Thymus (tissue), 14 donors: ENCODE results near the gene ZNF747. TPM values are rescaled to one million over a fixed set of nuclear protein-coding genes. Genes with fewer than 3 reads are reported as not detected.

Experiments used
- DNase-seq, 9 donors: peaks; one replicate each; pipeline ENCODE4 v3.0.0-alpha.2; 2013; ENCODE audit warnings: low spot score in 9 of 9, low read depth in 6 of 9, missing footprints in 1 of 9
- H3K27ac ChIP-seq, 2 donors: one replicate each; pipeline ENCODE4 v1.5.1; 2013; ENCODE audit warnings: control low read depth in 1 of 2, low read depth in 1 of 2, low read length in 1 of 2, mild to moderate bottlenecking in 1 of 2, moderate library complexity in 1 of 2
- H3K27me3 ChIP-seq, 2 donors: one replicate each; pipeline ENCODE4 v1.5.1; 2013; ENCODE audit warnings: low read length in 1 of 2; ENCODE audit not compliant: control insufficient read depth in 2 of 2, insufficient read depth in 1 of 2
- H3K36me3 ChIP-seq, 2 donors: one replicate each; pipeline ENCODE4 v1.5.1; 2013; ENCODE audit warnings: low read length in 1 of 2, mild to moderate bottlenecking in 1 of 2, moderate library complexity in 1 of 2; ENCODE audit not compliant: control insufficient read depth in 2 of 2, insufficient read depth in 2 of 2
- H3K4me1 ChIP-seq, 2 donors: one replicate each; pipeline ENCODE4 v1.5.1; 2013; ENCODE audit warnings: low read length in 2 of 2; ENCODE audit not compliant: control insufficient read depth in 2 of 2, insufficient read depth in 2 of 2
- H3K4me3 ChIP-seq, 2 donors: one replicate each; pipeline ENCODE4 v1.5.1; 2013; ENCODE audit warnings: low read length in 2 of 2, control low read depth in 1 of 2, mild to moderate bottlenecking in 1 of 2
- H3K9me3 ChIP-seq, 2 donors: one replicate each; pipeline ENCODE4 v1.5.1; 2013; ENCODE audit warnings: low read length in 1 of 2, mild to moderate bottlenecking in 1 of 2; ENCODE audit not compliant: control insufficient read depth in 2 of 2, insufficient read depth in 1 of 2
- WGBS: extraction: QIAGEN DNeasy Blood & Tissue Kit; methylation state at CpG from one replicate; pipeline ENCODE4 v1.1.7; 2013; 5-methylcytosine and 5-hydroxymethylcytosine counted together
- long read RNA-seq, 10 donors: transcript quantifications; one replicate each; lab custom pipeline, GENCODE V29; 2026
- polyA plus RNA-seq: library from polyadenylated mRNA; stranded (reverse); fragments of 200-250 nt; gene quantifications from one replicate; pipeline ENCODE4 v1.2.3, GENCODE V29; 2013
- total RNA-seq: library from RNA; stranded (reverse); fragments of 120-200 nt; gene quantifications from one replicate; pipeline ENCODE4 v1.2.4, GENCODE V29; 2013
- donor health status: healthy.

Gene ZNF747
- total RNA-seq (7.3 TPM), polyA plus RNA-seq (9.8 TPM)
- long read RNA-seq, donor 1 = 0 reads
- long read RNA-seq, donor 2 = 0 reads
- long read RNA-seq, donor 3, partial matches to known transcripts = 0 of 3 reads
- long read RNA-seq, donor 3, other reads (novel, unspliced or antisense) = 0 of 3 reads
- long read RNA-seq, donor 4, partial matches to known transcripts = 0 of 2 reads
- long read RNA-seq, donor 4, other reads (novel, unspliced or antisense) = 0 of 2 reads
- long read RNA-seq, donor 5, partial matches to known transcripts = 0 of 1 reads
- long read RNA-seq, donor 5, other reads (novel, unspliced or antisense) = 0 of 1 reads
- long read RNA-seq, donor 6, partial matches to known transcripts = 0 of 4 reads
- long read RNA-seq, donor 6, other reads (novel, unspliced or antisense) = 0 of 4 reads
- long read RNA-seq, donor 7, partial matches to known transcripts = 11 of 13 reads
- long read RNA-seq, donor 7, other reads (novel, unspliced or antisense) = 0 of 13 reads
- long read RNA-seq, donor 8 = 0 reads
- long read RNA-seq, donor 9, partial matches to known transcripts = 0 of 2 reads
- long read RNA-seq, donor 9, other reads (novel, unspliced or antisense) = 0 of 2 reads
- long read RNA-seq, donor 10 = 0 reads

DNA sequence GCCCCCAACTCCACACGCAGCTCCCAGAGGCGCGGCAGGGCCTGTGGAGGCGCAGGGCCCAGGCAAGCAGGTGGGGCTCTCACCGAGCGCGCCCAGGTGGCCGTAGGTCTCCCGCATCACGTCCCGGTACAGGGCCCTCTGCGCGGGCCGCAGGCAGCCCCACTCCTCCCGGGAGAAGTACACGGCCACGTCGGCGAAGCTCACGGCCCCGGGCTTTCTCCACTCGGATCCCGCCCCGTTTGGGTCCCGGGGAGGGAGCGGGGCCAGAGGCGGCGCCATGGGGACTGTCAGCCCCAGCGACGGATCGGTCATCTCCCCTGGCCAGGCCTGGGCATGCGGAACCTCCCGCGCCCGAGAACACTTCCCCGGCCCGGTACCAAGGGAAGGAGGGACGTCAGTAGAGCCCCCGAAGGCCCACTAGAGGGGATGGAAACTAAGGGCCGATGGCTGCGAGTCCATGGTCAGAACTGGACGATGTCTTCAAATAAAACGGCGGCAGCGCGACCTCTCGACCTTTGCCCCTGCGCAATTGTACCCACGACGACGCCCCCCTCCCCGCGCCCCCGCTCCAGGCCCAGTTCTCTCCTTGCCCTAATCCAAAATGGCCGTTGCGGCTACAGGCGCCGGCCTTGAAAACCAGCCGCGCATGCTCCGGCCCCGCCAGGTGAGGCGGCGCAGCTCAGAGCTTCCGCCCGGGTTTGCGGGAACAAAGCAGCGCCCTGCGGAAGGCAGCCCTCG is at the start of gene ZNF747:
TSS of gene ZNF747 (minus strand) at position 491 of the 738 bp plus-strand sequence. CDS start at position 312, 179 bp downstream.
- DNase-seq = peak; percentile 88 to 98 (median 94)
- H3K9me3 ChIP-seq = peaks cover 0 to 7% of the 10 kb centered on the region in 2 donors
- no peaks in the 10 kb centered on the region for H3K27me3 ChIP-seq
- H3K27ac ChIP-seq = peak within 1 kb of the TSS; percentile 95 to 99
- peaks cover 12 to 31% of the 10 kb centered on the region in 2 donors for H3K4me1 ChIP-seq
- WGBS = under 1% methylated on average over 70 of the region's 70 CpGs
- H3K4me3 ChIP-seq = peak within 1 kb of the TSS; percentile 90 to 96
- peaks cover 19 to 21% of the 10 kb centered on the region in 2 donors for H3K36me3 ChIP-seq

DNA sequence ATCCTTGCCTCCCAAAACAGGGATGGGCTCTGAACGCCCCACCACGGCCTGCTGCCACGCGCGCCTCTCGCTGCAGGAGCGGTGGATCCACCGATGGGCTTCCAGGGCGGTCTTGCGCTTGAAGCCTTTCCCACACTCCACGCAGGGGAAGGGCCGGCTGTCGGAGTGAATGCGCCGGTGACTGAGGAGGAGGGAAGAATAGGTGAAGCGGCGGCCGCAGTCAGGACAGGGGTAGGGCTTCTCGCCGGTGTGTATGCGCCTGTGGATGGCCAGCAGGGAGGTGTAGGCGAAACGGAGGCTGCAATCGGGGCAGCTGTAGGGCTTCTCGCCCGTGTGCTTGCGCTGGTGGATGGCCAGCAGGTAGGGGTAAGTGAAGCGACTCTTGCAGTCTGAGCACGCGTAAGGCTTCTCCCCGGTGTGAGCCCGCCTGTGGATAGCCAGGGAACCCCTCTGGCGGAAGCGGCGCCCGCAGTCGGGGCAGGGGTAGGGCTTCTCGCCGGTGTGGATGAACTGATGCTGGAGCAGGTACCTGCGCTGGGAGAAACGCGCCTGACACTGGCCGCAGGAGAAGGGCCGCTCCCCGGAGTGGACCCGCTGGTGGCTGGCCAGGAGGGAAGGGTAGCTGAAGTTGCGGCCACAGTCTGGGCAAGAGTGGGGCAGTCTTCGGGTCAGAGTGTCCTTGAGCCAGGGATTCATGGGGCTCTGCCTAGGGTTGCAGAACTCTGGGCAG is 48.1 kb upstream of the ZNF747 start:
- Histone ChIP-seq H3K9me3 (peaks cover 0 to 7% of the 10 kb centered on the region in 2 donors), H3K4me1 (peaks cover 2 to 18% of the 10 kb centered on the region in 2 donors), H3K27ac (no peak overlapping the region), H3K4me3 (no peak overlapping the region), H3K36me3 (peaks cover 28 to 46% of the 10 kb centered on the region in 2 donors), H3K27me3 (no peaks in the 10 kb centered on the region)
- 98% methylated on average over 48 of the region's 48 CpGs for WGBS
- no peak for DNase-seq

- WGBS = 98% methylated on average over 7 of the region's 7 CpGs
- H3K27ac ChIP-seq = no peak overlapping the region
- H3K9me3 ChIP-seq = peaks cover 0 to 7% of the 10 kb centered on the region in 2 donors
- H3K4me3 ChIP-seq = no peak overlapping the region
- H3K4me1 ChIP-seq = peaks cover 0 to 14% of the 10 kb centered on the region in 2 donors
- H3K27me3 ChIP-seq = no peaks in the 10 kb centered on the region
- H3K36me3 ChIP-seq = peaks cover 28 to 38% of the 10 kb centered on the region in 2 donors
- DNase-seq = no peak
Observed at GRCh38 chr16:30581457-30581856, 46.8 kb upstream of the ZNF747 start.

DNA sequence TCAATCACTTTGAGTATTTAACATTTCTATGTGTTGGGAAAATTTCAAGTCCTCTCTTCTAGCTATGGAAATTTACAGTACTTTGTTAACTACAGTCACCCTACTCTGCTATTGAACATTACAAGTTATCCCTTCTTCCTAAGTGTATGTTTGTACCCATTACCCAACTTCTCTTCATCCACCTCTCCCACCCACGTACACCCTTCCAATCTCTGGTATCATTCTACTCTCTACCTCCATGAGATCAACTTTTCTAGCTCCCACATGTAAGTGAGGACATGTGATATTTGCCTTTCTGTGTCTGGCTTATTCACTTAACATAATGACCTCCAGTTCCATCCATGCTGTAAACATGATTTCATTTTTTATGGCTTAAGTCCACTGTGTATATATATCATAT is 40.0 kb upstream of the ZNF747 start:
- no peak for DNase-seq
- peaks cover 9 to 19% of the 10 kb centered on the region in 2 donors for H3K36me3 ChIP-seq
- 98% methylated on average over 1 of the region's 1 CpG for WGBS
- H3K9me3 ChIP-seq = no peaks in the 10 kb centered on the region
- H3K4me3 ChIP-seq = no peak overlapping the region
- H3K27me3 ChIP-seq = no peaks in the 10 kb centered on the region
- H3K4me1 ChIP-seq = peaks cover 16 to 30% of the 10 kb centered on the region in 2 donors
- H3K27ac ChIP-seq = no peak overlapping the region

- Histone ChIP-seq H3K4me1 (peaks cover 30 to 59% of the 10 kb centered on the region in 2 donors), H3K27me3 (no peaks in the 10 kb centered on the region), H3K4me3 (peak within 1 kb of the TSS; percentile 84 to 91), H3K27ac (peak within 1 kb of the TSS; percentile 95 to 100), H3K36me3 (peaks cover 3 to 4% of the 10 kb centered on the region in 2 donors), H3K9me3 (no peaks in the 10 kb centered on the region)
- under 1% methylated on average over 67 of the region's 67 CpGs for WGBS
- peak; percentile 89 to 99 (median 96) for DNase-seq
Observed at GRCh38 chr16:30571445-30572322, 37.0 kb upstream of the ZNF747 start, which contains the start of gene ZNF688. Gene ZNF688 (minus strand): TSS chr16:30571714. CDS start chr16:30571629, 85 bp downstream.

- H3K27ac ChIP-seq = peak overlapping the region; percentile 95 to 100
- 17% methylated on average over 22 of the region's 22 CpGs for whole genome bisulfite sequencing
- H3K4me3 ChIP-seq = peak overlapping the region; percentile 84 to 91
- peaks cover 30 to 68% of the 10 kb centered on the region in 2 donors for H3K4me1 ChIP-seq
- peaks cover under 1 to 4% of the 10 kb centered on the region in 2 donors for H3K36me3 ChIP-seq
- no peaks in the 10 kb centered on the region for H3K27me3 ChIP-seq
- peak in 1 of 9 donors; percentile 50 for DNase-seq
- no peaks in the 10 kb centered on the region for H3K9me3 ChIP-seq
Observed at GRCh38 chr16:30570636-30571444, 36.2 kb upstream of the ZNF747 start.

- Histone ChIP-seq H3K9me3 (no peaks in the 10 kb centered on the region), H3K27me3 (no peaks in the 10 kb centered on the region), H3K36me3 (peaks cover 0 to 4% of the 10 kb centered on the region in 2 donors), H3K4me1 (peaks cover 30 to 73% of the 10 kb centered on the region in 2 donors), H3K27ac (peak overlapping the region; percentile 4 to 25), H3K4me3 (no peak overlapping the region)
- WGBS = 96% methylated on average over 44 of the region's 44 CpGs
- DNase-seq = peak in 1 of 9 donors; percentile 19
Observed at GRCh38 chr16:30569746-30570635, 35.3 kb upstream of the ZNF747 start.
